Endothelial cell of umbilical vein (primary cell): ENCODE measurements around the gene RAB10. TPM values are rescaled to one million over a fixed set of nuclear protein-coding genes. Genes with fewer than 3 reads are reported as not detected.

Experiments used
- BruUV-seq: library from RNA; stranded (reverse); fragments of 400-500 nt; replicated peaks from 2 replicates; lab custom pipeline; 2021; lab: Mats Ljungman, UMichigan
- CTCF ChIA-PET: fragments of 300-600, 350-600 bp; sonication (Branson Sonifier 250); formaldehyde crosslinking; loops from one replicate; lab custom pipeline; 2021; ENCODE audit warnings: antibody characterized with exemption, inconsistent platforms; lab: Charles Lee
- POLR2A ChIA-PET: fragments of 300-600, 350-600 bp; sonication (Branson Sonifier 250); formaldehyde crosslinking; loops from one replicate; lab custom pipeline; 2021; ENCODE audit warnings: antibody characterized with exemption, inconsistent platforms; lab: Charles Lee
- DNase-seq: peaks from one replicate; pipeline ENCODE4 v3.0.0-alpha.2; 2011; ENCODE audit warnings: low read depth, low spot score
- FAIRE-seq: peaks from 2 replicates; lab custom pipeline; 2011; peaks lifted over from hg19 to GRCh38; lab: Jason Lieb, UNC
- H2AFZ ChIP-seq: 2 replicates; pipeline ENCODE4 v1.6.0; 2012; ENCODE audit warnings: low read depth, low read length, control low read depth, inconsistent platforms
- H3K27ac ChIP-seq: 2 replicates; pipeline ENCODE4 v1.5.1; 2011; ENCODE audit warnings: low read depth, mild to moderate bottlenecking, control low read depth, low read length, moderate library complexity; ENCODE audit not compliant: insufficient read depth
- H3K27me3 ChIP-seq, 2 experiments: 2 replicates each; pipeline versions ENCODE4 v1.6.0 to v1.6.1; 2011; ENCODE audit warnings: low read length in 2 of 2, mixed read lengths in 1 of 2; ENCODE audit not compliant: control insufficient read depth in 2 of 2, insufficient read depth in 2 of 2
- H3K36me3 ChIP-seq, 2 experiments: 2 replicates in 1 of 2; 3 replicates in 1 of 2; pipeline ENCODE4 v1.5.1; 2011; ENCODE audit warnings: low read length in 2 of 2, mild to moderate bottlenecking in 1 of 2, moderate library complexity in 1 of 2; ENCODE audit not compliant: control insufficient read depth in 2 of 2, insufficient read depth in 2 of 2; ENCODE audit errors: extremely low read depth in 1 of 2
- H3K4me1 ChIP-seq: 3 replicates; pipeline ENCODE4 v1.5.1; 2011; ENCODE audit warnings: mild to moderate bottlenecking, low read length; ENCODE audit not compliant: control insufficient read depth, insufficient read depth; ENCODE audit errors: extremely low read depth
- H3K4me2 ChIP-seq: 2 replicates; pipeline ENCODE4 v1.6.1; 2011; ENCODE audit warnings: low read length, control low read depth, mixed read lengths; ENCODE audit not compliant: insufficient read depth
- H3K4me3 ChIP-seq, 3 experiments: fragments of 200-600 bp in 1 of 3; sonication (generic), shearing (Covaris generic) in 1 of 3; replicated peaks in 1 of 3; 2 replicates each; pipeline ENCODE4 v1.5.1; 2011 to 2016; ENCODE audit warnings: control low read depth in 3 of 3, low read length in 3 of 3, mild to moderate bottlenecking in 2 of 3, inconsistent platforms in 1 of 3, low read depth in 1 of 3, moderate library complexity in 1 of 3; ENCODE audit not compliant: insufficient read depth in 1 of 3
- H3K79me2 ChIP-seq: 2 replicates; pipeline ENCODE4 v1.6.0; 2012; ENCODE audit warnings: low read length, inconsistent platforms; ENCODE audit not compliant: control insufficient read depth, insufficient read depth
- H3K9ac ChIP-seq: replicated peaks from 2 replicates; pipeline ENCODE3; 2011; ENCODE audit warnings: low read length, control low read depth; ENCODE audit not compliant: insufficient read depth; ENCODE audit errors: extremely low read depth
- H3K9me1 ChIP-seq: replicated peaks from 3 replicates; pipeline ENCODE4 v1.6.0; 2011; ENCODE audit warnings: mild to moderate bottlenecking, low read length; ENCODE audit not compliant: control insufficient read depth, insufficient read depth; ENCODE audit errors: extremely low read depth
- H3K9me3 ChIP-seq: replicated peaks from 2 replicates; pipeline ENCODE4 v1.5.1; 2012; ENCODE audit warnings: low read length, inconsistent platforms; ENCODE audit not compliant: control insufficient read depth, insufficient read depth
- H4K20me1 ChIP-seq: replicated peaks from 2 replicates; pipeline ENCODE3; 2011; ENCODE audit warnings: mild to moderate bottlenecking, low read length; ENCODE audit not compliant: control insufficient read depth, insufficient read depth; ENCODE audit errors: extremely low read depth
- CTCF ChIP-seq, 2 donors: IDR thresholded peaks; 1 replicate in 1 of 2; 2 replicates in 1 of 2; pipeline ENCODE4 v1.5.1; 2011; ENCODE audit warnings: low read length in 2 of 2, mild to moderate bottlenecking in 2 of 2, moderate library complexity in 2 of 2, control low read depth in 1 of 2, inconsistent platforms in 1 of 2, low read depth in 1 of 2; ENCODE audit not compliant: insufficient read depth in 1 of 2; ENCODE audit errors: extremely low read depth in 1 of 2
- EZH2 ChIP-seq: IDR thresholded peaks from 2 replicates; pipeline ENCODE4 v1.6.1; 2012; ENCODE audit warnings: borderline replicate concordance, low read depth, mild to moderate bottlenecking, moderate library complexity, low read length, inconsistent platforms; ENCODE audit not compliant: severe bottlenecking
- FOS ChIP-seq: IDR thresholded peaks from 2 replicates; pipeline ENCODE4 v1.6.1; 2011; ENCODE audit warnings: mild to moderate bottlenecking, low read length, moderate library complexity, borderline replicate concordance; ENCODE audit not compliant: insufficient read depth
- GATA2 ChIP-seq: IDR thresholded peaks from 2 replicates; pipeline ENCODE4 v1.7.0; 2011; ENCODE audit warnings: low read depth, mild to moderate bottlenecking, moderate library complexity, mixed read lengths, low read length; ENCODE audit not compliant: insufficient read length, insufficient read depth
- JUN ChIP-seq: IDR thresholded peaks from 2 replicates; pipeline ENCODE4 v1.6.1; 2011; ENCODE audit warnings: borderline replicate concordance, low read depth; ENCODE audit not compliant: insufficient read length, insufficient read depth
- MAX ChIP-seq: IDR thresholded peaks from 2 replicates; pipeline ENCODE4 v1.6.1; 2011; ENCODE audit not compliant: insufficient read depth, insufficient read length
- MYC ChIP-seq: IDR thresholded peaks from one replicate; pipeline ENCODE4 v1.6.1; 2011; ENCODE audit warnings: mild to moderate bottlenecking, low read depth, low read length
- POLR2A ChIP-seq: IDR thresholded peaks from 2 replicates; pipeline ENCODE4 v1.6.1; 2012; ENCODE audit warnings: low read depth, mild to moderate bottlenecking, control low read depth, low read length
- POLR2AphosphoS5 ChIP-seq: IDR thresholded peaks from 2 replicates; pipeline ENCODE4 v1.6.1; 2012; ENCODE audit warnings: low read depth, mild to moderate bottlenecking, control low read depth, low read length, moderate library complexity; ENCODE audit not compliant: insufficient read depth
- dilution Hi-C: fragments of 300-500 bp; cut with MboI; formaldehyde crosslinking; loops from one replicate; pipeline ENCODE4 v1.15.0; 2019; ENCODE audit warnings: low sequenced_read_pairs; ENCODE audit not compliant: extremely low pct_ligation_motif_present
- intact Hi-C: fragments of 100-400 bp; cut with micrococcal nuclease; formaldehyde crosslinking; loops from one replicate; pipeline ENCODE4 v1.10.0; 2022
- polyA plus RNA-seq, 4 experiments: library from polyadenylated mRNA; depleted of rRNA in 3 of 4; stranded (reverse) in 3 of 4; unstranded in 1 of 4; fragments of >200 nt; gene quantifications; 2 replicates each; pipeline versions ENCODE4 v1.2.1 to v1.2.3, GENCODE V29; 2011 to 2012; ENCODE audit warnings: missing spikeins in 1 of 4
- small RNA-seq: library from RNA; depleted of rRNA; stranded (forward); fragments of <200 nt; gene quantifications from one replicate; pipeline ENCODE3, GENCODE V24; 2012; ENCODE audit warnings: low replicate concordance, low read depth; ENCODE audit not compliant: insufficient read depth, insufficient read length
- total RNA-seq: library from RNA; stranded (reverse); gene quantifications from 2 replicates; pipeline ENCODE4 v1.2.3, GENCODE V29; 2021

RAB10 gene
- total and polyA plus RNA-seq, 2 donors (not counting 3 experiments of a cell fraction or from before 2014, with no cell fraction given): 45.1 to 104 TPM

GRCh38 chr2:26185954-26186770 lies 152.3 kb downstream of the RAB10 start:
- H2AFZ ChIP-seq: no peak overlapping the region
- H3K27ac ChIP-seq: no peak overlapping the region
- H3K9me1 ChIP-seq: no peaks in the 10 kb centered on the region
- BruUV-seq: no TSS peak
- H3K9me3 ChIP-seq: no peaks in the 10 kb centered on the region
- H3K4me1 ChIP-seq: peaks cover 3% of the 10 kb centered on the region
- FAIRE-seq: no peak
- no peak overlapping the region for H3K4me2 ChIP-seq
- H3K4me3 ChIP-seq: no peak overlapping the region
- H3K79me2 ChIP-seq: no peaks in the 10 kb centered on the region
- peaks cover 0 to 7% of the 10 kb centered on the region in 2 experiments for H3K36me3 ChIP-seq
- H3K27me3 ChIP-seq: no peaks in the 10 kb centered on the region
- H3K9ac ChIP-seq: no peak overlapping the region
- dilution Hi-C loops: no loop called here
- intact Hi-C loops: no loop called here
- ChIA-PET CTCF (interaction anchor here (1.1 to 3.2 kb wide), 7 partner anchors 11 to 198 kb away, joined by 3 to 26 read pairs (median 7); no protein-coding TSS in a partner anchor), POLR2A (no interaction called here)
- DNase-seq: no peak
- H4K20me1 ChIP-seq: no peaks in the 10 kb centered on the region
- TF ChIP-seq POLR2A: no peak
- no peak for TF ChIP-seq FOS
- TF ChIP-seq JUN: no peak
- no peak for TF ChIP-seq EZH2
- no peak for TF ChIP-seq MYC
- TF ChIP-seq MAX: no peak
- TF ChIP-seq POLR2AphosphoS5: no peak
- no peak for TF ChIP-seq CTCF (IDR thresholded peaks at IDR 0.05; ENCODE audit: extremely low read depth in 1 of 2, insufficient read depth in 1 of 2, low read depth in 1 of 2, low read length in 2 of 2)
- no peak for TF ChIP-seq GATA2

Small RNA genes lying within 50 kb of the gene (small RNA-seq; reads per million reads assigned to genes)
- gene RNU6-942P (not detected), gene UQCRHP2 (not detected)

Other genes starting within 250 kb of the RAB10 start
- 30.6 and 33.8 TPM in 2 replicates for gene ASXL2, start 155.6 kb upstream of the RAB10 start, total RNA-seq
- 5.2 and 6.1 TPM in 2 replicates for gene ASXL2, start 155.6 kb upstream of the RAB10 start, polyA plus RNA-seq
- gene KIF3C, start 51.6 kb upstream of the RAB10 start, total RNA-seq: 40.7 and 42.1 TPM in 2 replicates
- gene KIF3C, start 51.6 kb upstream of the RAB10 start, polyA plus RNA-seq: 9.9 and 11.4 TPM in 2 replicates
- gene GAREM2, start 139.0 kb downstream of the RAB10 start, total RNA-seq: 3.1 and 4.5 TPM in 2 replicates
- 3.7 TPM in 2 replicates for gene GAREM2, start 139.0 kb downstream of the RAB10 start, polyA plus RNA-seq
- 151 and 158 TPM in 2 replicates for gene HADHA, start 210.5 kb downstream of the RAB10 start, total RNA-seq
- 67.5 and 79.4 TPM in 2 replicates for gene HADHA, start 210.5 kb downstream of the RAB10 start, polyA plus RNA-seq
- gene HADHB, start 210.9 kb downstream of the RAB10 start, total RNA-seq: 85.6 and 100 TPM in 2 replicates
- gene HADHB, start 210.9 kb downstream of the RAB10 start, polyA plus RNA-seq: 69.7 and 92.9 TPM in 2 replicates